Type B pancreatic cell (in vitro differentiated cells): ENCODE data around the gene TGOLN2. TPM values are rescaled to one million over a fixed set of nuclear protein-coding genes. Genes with fewer than 3 reads are reported as not detected.

Experiments used
- DNase-seq: peaks from one replicate; pipeline ENCODE4 v3.0.0; 2021; ENCODE audit warnings: mixed read lengths; ENCODE audit not compliant: unreplicated experiment; ENCODE audit errors: extremely low spot score
- H3K27ac Mint-ChIP-seq: 2 replicates; pipeline ENCODE4 v1.8.0; 2021; ENCODE audit warnings: mild to moderate bottlenecking, mixed read lengths
- H3K27me3 Mint-ChIP-seq: 2 replicates; pipeline ENCODE4 v1.8.0; 2021; ENCODE audit warnings: mixed read lengths
- H3K36me3 Mint-ChIP-seq: 2 replicates; pipeline ENCODE4 v1.8.0; 2021; ENCODE audit warnings: mixed read lengths
- H3K4me1 Mint-ChIP-seq: one replicate; pipeline ENCODE4 v1.8.0; 2021; ENCODE audit warnings: mixed read lengths; ENCODE audit not compliant: unreplicated experiment
- H3K4me3 Mint-ChIP-seq: 2 replicates; pipeline ENCODE4 v1.8.0; 2021; ENCODE audit warnings: mild to moderate bottlenecking, mixed read lengths
- H3K9me3 Mint-ChIP-seq: 2 replicates; pipeline ENCODE4 v1.8.0; 2021; ENCODE audit warnings: mixed read lengths
- total RNA-seq: library from RNA; stranded (reverse); gene quantifications from 2 replicates; pipeline ENCODE4 v1.2.1, GENCODE V29; 2021; ENCODE audit warnings: low replicate concordance
- TF ChIP-seq, protein P1 (sequence below): fragments of 200-600 bp; sonication (generic); conservative IDR thresholded peaks from 2 replicates; pipeline ENCODE4 v1.5.0; 2021; ENCODE audit warnings: antibody characterized with exemption, mild to moderate bottlenecking

The TGOLN2 gene
- total RNA-seq, 1 donor from 2014 or later = 54.0 TPM

GRCh38 chr2:85275984-85276540 lies 51.7 kb downstream of the TGOLN2 start:
- DNase-seq = no peak
- Mint-ChIP-seq H3K27ac (peak overlapping the region; percentile 66), H3K9me3 (no peaks in the 10 kb centered on the region), H3K36me3 (no peaks in the 10 kb centered on the region), H3K27me3 (no peaks in the 10 kb centered on the region), H3K4me3 (no peak overlapping the region), H3K4me1 (peaks cover 56% of the 10 kb centered on the region)
- TF ChIP-seq, protein P1, sequence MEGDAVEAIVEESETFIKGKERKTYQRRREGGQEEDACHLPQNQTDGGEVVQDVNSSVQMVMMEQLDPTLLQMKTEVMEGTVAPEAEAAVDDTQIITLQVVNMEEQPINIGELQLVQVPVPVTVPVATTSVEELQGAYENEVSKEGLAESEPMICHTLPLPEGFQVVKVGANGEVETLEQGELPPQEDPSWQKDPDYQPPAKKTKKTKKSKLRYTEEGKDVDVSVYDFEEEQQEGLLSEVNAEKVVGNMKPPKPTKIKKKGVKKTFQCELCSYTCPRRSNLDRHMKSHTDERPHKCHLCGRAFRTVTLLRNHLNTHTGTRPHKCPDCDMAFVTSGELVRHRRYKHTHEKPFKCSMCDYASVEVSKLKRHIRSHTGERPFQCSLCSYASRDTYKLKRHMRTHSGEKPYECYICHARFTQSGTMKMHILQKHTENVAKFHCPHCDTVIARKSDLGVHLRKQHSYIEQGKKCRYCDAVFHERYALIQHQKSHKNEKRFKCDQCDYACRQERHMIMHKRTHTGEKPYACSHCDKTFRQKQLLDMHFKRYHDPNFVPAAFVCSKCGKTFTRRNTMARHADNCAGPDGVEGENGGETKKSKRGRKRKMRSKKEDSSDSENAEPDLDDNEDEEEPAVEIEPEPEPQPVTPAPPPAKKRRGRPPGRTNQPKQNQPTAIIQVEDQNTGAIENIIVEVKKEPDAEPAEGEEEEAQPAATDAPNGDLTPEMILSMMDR = no peak

DNA sequence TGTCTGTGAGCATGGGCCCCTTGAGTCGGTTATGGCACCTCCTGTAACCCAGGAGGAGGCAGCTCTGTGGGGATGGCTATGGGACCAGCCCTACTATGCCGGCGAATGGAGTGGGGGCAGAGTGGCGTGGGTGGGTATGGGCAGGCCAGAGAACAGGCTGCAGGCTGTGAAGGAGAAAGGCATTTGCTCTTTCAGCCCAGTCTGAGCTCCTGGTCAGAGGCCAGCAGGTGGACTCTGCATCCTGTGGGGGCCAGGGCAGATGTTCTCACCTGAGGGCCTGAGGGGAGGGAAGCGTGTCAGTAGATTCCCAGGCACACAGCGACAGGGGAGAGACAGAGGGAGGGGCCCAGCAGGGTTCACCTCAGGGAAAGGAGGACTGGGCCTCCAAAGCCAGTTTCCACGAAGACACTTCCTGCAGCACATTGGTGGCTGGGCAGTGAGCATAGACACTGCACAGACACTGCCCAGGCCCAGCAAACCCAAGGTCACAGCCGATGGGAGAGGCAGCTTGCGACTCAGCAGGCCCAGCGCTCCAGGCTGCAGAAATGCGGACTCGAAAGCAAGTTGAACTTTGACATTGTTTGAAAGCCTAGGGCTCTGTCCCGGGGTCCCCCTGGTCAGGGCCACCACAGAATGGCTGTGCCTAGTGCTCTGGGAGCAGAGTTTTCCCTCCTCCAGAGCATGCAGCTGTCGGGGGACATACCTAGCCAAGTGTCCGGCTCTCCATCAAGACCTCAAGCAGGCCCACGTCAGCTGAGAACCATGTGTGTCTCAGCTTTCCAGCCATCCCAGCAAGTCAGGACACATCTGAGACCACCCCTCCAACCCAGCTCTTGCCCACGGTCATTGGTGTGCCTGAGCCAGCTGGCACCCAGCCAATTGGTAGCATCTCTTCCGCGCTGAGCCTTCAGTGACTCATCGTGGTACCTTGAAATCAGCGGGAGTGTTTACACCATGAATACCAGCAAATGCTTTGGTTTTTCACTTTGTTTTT lies 53.8 kb downstream of the TGOLN2 start:
- H3K9me3 Mint-ChIP-seq = no peaks in the 10 kb centered on the region
- TF ChIP-seq, protein P1 = no peak
- no peaks in the 10 kb centered on the region for H3K36me3 Mint-ChIP-seq
- no peak overlapping the region for H3K4me3 Mint-ChIP-seq
- H3K4me1 Mint-ChIP-seq = peaks cover 59% of the 10 kb centered on the region
- peak overlapping the region; percentile 26 for H3K27ac Mint-ChIP-seq
- no peaks in the 10 kb centered on the region for H3K27me3 Mint-ChIP-seq
- DNase-seq = no peak

GRCh38 chr2:85272357-85272756 lies 55.4 kb downstream of the TGOLN2 start:
- peaks cover 46% of the 10 kb centered on the region for H3K4me1 Mint-ChIP-seq
- H3K4me3 Mint-ChIP-seq = no peak overlapping the region
- no peaks in the 10 kb centered on the region for H3K27me3 Mint-ChIP-seq
- H3K36me3 Mint-ChIP-seq = no peaks in the 10 kb centered on the region
- no peak for DNase-seq
- TF ChIP-seq, protein P1 = no peak
- H3K9me3 Mint-ChIP-seq = no peaks in the 10 kb centered on the region
- H3K27ac Mint-ChIP-seq = peak overlapping the region; percentile 50

DNA sequence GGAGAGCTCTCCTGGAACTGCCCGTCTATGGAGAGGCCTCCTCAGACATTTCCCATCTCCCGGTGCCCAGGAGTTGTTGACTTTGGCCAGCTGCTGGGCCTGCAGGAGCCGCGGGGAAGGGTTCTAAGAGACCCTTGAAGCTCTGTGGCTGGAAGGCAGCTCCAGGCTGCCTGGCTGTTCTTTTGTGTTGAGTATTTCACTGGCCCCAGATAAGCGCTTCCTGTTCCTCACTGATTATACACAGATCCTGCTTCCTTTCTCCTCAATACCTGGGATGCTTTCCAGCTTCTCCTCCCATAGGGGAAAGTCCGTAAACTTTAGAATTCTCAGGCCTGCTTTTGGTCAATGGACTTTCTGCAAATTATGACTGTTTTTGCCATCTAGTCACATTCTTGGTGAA lies 57.8 kb downstream of the TGOLN2 start:
- Mint-ChIP-seq H3K27ac (no peak overlapping the region), H3K4me3 (no peak overlapping the region), H3K36me3 (no peaks in the 10 kb centered on the region), H3K9me3 (no peaks in the 10 kb centered on the region), H3K4me1 (peaks cover 34% of the 10 kb centered on the region), H3K27me3 (no peaks in the 10 kb centered on the region)
- no peak for DNase-seq
- TF ChIP-seq, protein P1 = no peak

Other genes with a start within 250 kb of the TGOLN2 start
- gene TCF7L1, start 194.6 kb downstream of the TGOLN2 start, total RNA-seq = 27.4 and 32.4 TPM in 2 replicates
- gene RETSAT, start 26.5 kb upstream of the TGOLN2 start, total RNA-seq = 31.3 and 39.8 TPM in 2 replicates
- 14.6 and 22.2 TPM in 2 replicates for gene ELMOD3, start 26.8 kb upstream of the TGOLN2 start, total RNA-seq
- 61.1 and 195 TPM in 2 replicates for gene CAPG, start 82.4 kb upstream of the TGOLN2 start, total RNA-seq
- gene SH2D6, start 90.7 kb upstream of the TGOLN2 start, total RNA-seq = 0.97 TPM in 1 of 2 replicates, not detected in the other
- gene MAT2A, start 211.2 kb upstream of the TGOLN2 start, total RNA-seq = 209 and 403 TPM in 2 replicates
- 62.6 and 76.2 TPM in 2 replicates for gene GGCX, start 233.5 kb upstream of the TGOLN2 start, total RNA-seq
- gene VAMP8, start 249.6 kb upstream of the TGOLN2 start, total RNA-seq = 62.8 and 157 TPM in 2 replicates